ENCODE results near the gene LRRK1. TPM values are rescaled to one million over a fixed set of nuclear protein-coding genes. Genes with fewer than 3 reads are reported as not detected.

The LRRK1 gene
- polyA plus RNA-seq, 2 of the 4 experiments (the other 2 are of a cell fraction) = 12.2 to 17.7 TPM

DNA sequence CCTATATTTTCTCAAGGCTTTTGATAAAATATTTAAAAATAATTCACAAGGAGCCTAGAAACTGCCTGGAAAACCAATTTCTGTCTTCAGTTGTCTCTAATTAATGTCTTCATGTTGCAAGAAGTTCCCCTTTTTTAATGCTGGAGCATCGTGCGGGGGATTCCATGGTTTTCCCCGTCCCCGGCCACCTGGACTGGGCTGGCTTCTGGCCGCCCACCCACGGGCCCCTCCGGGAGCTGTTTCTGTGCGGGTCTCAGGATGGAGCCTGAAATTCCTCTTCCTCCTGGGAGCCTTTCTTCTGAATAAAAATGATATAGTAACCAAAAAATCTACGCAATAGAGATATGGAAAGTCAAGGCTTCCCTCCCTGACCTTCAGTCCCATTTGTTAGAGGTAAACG is 8.1 kb upstream of the LRRK1 start:
- H3K4me2 ChIP-seq = no peak overlapping the region
- H3K4me3 ChIP-seq = no peak overlapping the region
- 93% methylated on average over 10 of the region's 10 CpGs for WGBS (ENCODE audit: missing lambda C conversion rate)
- no peak for FAIRE-seq
- no peak for ATAC-seq
- no peaks in the 10 kb centered on the region for H3K4me1 ChIP-seq
- CTCF ChIA-PET = interaction anchor here (0.9 to 23.2 kb wide), 5 partner anchors 24 to 240 kb away, joined by 3 to 950 read pairs (median 3); no protein-coding TSS in a partner anchor
- no peak for DNase-seq (ENCODE audit: low read depth in 1 of 2, low spot score in 1 of 2)
- H3K9me3 ChIP-seq = peaks cover 26% of the 10 kb centered on the region
- TF ChIP-seq, protein P1, sequence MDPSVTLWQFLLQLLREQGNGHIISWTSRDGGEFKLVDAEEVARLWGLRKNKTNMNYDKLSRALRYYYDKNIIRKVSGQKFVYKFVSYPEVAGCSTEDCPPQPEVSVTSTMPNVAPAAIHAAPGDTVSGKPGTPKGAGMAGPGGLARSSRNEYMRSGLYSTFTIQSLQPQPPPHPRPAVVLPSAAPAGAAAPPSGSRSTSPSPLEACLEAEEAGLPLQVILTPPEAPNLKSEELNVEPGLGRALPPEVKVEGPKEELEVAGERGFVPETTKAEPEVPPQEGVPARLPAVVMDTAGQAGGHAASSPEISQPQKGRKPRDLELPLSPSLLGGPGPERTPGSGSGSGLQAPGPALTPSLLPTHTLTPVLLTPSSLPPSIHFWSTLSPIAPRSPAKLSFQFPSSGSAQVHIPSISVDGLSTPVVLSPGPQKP (IDR thresholded peaks at IDR 0.05; ENCODE audit: low read depth, low read length) = no peak
- TF ChIP-seq, protein P2, sequence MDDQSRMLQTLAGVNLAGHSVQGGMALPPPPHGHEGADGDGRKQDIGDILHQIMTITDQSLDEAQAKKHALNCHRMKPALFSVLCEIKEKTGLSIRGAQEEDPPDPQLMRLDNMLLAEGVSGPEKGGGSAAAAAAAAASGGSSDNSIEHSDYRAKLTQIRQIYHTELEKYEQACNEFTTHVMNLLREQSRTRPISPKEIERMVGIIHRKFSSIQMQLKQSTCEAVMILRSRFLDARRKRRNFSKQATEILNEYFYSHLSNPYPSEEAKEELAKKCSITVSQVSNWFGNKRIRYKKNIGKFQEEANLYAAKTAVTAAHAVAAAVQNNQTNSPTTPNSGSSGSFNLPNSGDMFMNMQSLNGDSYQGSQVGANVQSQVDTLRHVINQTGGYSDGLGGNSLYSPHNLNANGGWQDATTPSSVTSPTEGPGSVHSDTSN (IDR thresholded peaks at IDR 0.05) = no peak
- TF ChIP-seq ZC3H11A (IDR thresholded peaks at IDR 0.05) (no peak), HOXB13 (CRISPR knock-in tag; IDR thresholded peaks at IDR 0.05; ENCODE audit: low read depth) (no peak), RCOR1 (IDR thresholded peaks at IDR 0.05; ENCODE audit: low read depth, low read length) (no peak)
- POLR2A ChIA-PET = no interaction called here
- H3K27ac ChIP-seq = no peak overlapping the region

DNA sequence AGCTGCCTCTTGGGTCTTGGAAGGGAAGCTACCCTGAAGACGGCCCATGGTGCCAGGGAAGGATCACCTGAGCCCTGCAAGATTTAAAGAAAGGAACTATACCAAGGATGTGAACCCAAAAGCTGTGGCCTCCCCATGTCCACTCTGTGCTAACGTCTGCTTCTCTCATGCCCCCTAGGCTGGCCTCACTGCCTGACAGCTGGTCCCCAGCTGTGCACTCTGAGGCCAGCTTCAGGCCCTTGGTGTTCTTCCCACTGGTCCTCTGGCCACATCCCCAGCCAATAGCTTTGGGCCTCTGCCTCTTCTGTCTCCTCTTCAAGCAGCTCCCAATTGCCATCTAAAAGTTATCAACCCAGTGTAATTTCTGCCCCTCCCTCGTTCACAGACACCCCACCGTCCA is 5.2 kb upstream of the LRRK1 start:
- 89% methylated on average over 4 of the region's 4 CpGs for WGBS (ENCODE audit: missing lambda C conversion rate)
- POLR2A ChIA-PET = no interaction called here
- TF ChIP-seq ZFP36 (IDR thresholded peaks at IDR 0.05; ENCODE audit: borderline replicate concordance, partially characterized antibody) = no peak
- TF ChIP-seq NPAS2 (CRISPR knock-in tag; IDR thresholded peaks at IDR 0.05; ENCODE audit: borderline replicate concordance) = no peak
- TF ChIP-seq POLR2AphosphoS2 (conservative IDR thresholded peaks at IDR 0.05; ENCODE audit: low read length) = no peak
- TF ChIP-seq SREBF2 (IDR thresholded peaks at IDR 0.05) = no peak
- no peak for TF ChIP-seq JUNB (IDR thresholded peaks at IDR 0.05)
- H3K4me3 ChIP-seq = no peak overlapping the region
- no peak overlapping the region for H3K27ac ChIP-seq
- no peak for DNase-seq (ENCODE audit: low read depth in 1 of 2, low spot score in 1 of 2)
- peaks cover 26% of the 10 kb centered on the region for H3K9me3 ChIP-seq
- CTCF ChIA-PET = interaction anchor here (1.0 to 23.2 kb wide), 4 partner anchors 34 to 287 kb away, joined by 3 to 950 read pairs (median 4); no protein-coding TSS in a partner anchor
- no peak for ATAC-seq
- H3K4me2 ChIP-seq = no peak overlapping the region
- H3K4me1 ChIP-seq = peaks cover 7% of the 10 kb centered on the region; the same call in 1 of the 3 replicates
- no peak for FAIRE-seq

DNA sequence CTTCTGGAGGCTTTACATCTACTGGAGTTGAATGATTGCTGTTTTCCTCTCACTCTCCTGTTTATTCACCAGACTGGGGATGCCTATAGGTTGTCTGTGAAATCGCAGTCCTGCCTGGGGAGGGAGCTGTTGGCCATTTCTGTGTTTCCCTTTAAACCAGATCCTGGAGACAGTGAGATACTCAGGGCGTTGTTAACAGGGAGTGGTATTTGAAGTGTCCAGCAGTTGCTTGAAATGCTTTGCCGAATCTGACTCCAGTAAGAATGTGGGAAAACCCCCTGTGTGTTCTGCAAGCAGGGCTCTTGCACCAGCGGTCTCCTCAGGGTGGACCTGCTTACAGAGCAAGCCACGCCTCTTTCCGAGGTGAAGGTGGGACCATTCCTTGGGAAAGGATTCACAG is 4.3 kb upstream of the LRRK1 start:
- TF ChIP-seq HEYL (CRISPR knock-in tag; IDR thresholded peaks at IDR 0.05) (no peak), SREBF2 (IDR thresholded peaks at IDR 0.05) (no peak), ZSCAN20 (CRISPR knock-in tag; IDR thresholded peaks at IDR 0.05) (no peak), KDM1A (IDR thresholded peaks at IDR 0.05; ENCODE audit: low read depth) (no peak), ESRRA (IDR thresholded peaks at IDR 0.05; ENCODE audit: borderline replicate concordance, low read length) (no peak), RCOR1 (IDR thresholded peaks at IDR 0.05; ENCODE audit: low read depth, low read length) (no peak), JUN (IDR thresholded peaks at IDR 0.05) (no peak), EHMT2 (IDR thresholded peaks at IDR 0.05; ENCODE audit: low read depth) (no peak), MAFK (IDR thresholded peaks at IDR 0.05; ENCODE audit: partially characterized antibody) (no peak), EHF (CRISPR knock-in tag; IDR thresholded peaks at IDR 0.05) (no peak), RARB (CRISPR knock-in tag; IDR thresholded peaks at IDR 0.05) (no peak), HOXA7 (CRISPR knock-in tag; IDR thresholded peaks at IDR 0.05) (no peak), CEBPB (IDR thresholded peaks at IDR 0.05) (no peak), FOSL2 (IDR thresholded peaks at IDR 0.05) (no peak), FOSL2 (CRISPR knock-in tag; IDR thresholded peaks at IDR 0.05) (no peak), CBX2 (IDR thresholded peaks at IDR 0.05; ENCODE audit: borderline replicate concordance, low read depth) (no peak), CBX8 (IDR thresholded peaks at IDR 0.05) (no peak), TFCP2L1 (CRISPR knock-in tag; IDR thresholded peaks at IDR 0.05) (no peak)
- TF ChIP-seq, protein P3, sequence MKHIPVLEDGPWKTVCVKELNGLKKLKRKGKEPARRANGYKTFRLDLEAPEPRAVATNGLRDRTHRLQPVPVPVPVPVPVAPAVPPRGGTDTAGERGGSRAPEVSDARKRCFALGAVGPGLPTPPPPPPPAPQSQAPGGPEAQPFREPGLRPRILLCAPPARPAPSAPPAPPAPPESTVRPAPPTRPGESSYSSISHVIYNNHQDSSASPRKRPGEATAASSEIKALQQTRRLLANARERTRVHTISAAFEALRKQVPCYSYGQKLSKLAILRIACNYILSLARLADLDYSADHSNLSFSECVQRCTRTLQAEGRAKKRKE (CRISPR knock-in tag; IDR thresholded peaks at IDR 0.05; ENCODE audit: low read depth) = no peak
- TF ChIP-seq, protein P4, sequence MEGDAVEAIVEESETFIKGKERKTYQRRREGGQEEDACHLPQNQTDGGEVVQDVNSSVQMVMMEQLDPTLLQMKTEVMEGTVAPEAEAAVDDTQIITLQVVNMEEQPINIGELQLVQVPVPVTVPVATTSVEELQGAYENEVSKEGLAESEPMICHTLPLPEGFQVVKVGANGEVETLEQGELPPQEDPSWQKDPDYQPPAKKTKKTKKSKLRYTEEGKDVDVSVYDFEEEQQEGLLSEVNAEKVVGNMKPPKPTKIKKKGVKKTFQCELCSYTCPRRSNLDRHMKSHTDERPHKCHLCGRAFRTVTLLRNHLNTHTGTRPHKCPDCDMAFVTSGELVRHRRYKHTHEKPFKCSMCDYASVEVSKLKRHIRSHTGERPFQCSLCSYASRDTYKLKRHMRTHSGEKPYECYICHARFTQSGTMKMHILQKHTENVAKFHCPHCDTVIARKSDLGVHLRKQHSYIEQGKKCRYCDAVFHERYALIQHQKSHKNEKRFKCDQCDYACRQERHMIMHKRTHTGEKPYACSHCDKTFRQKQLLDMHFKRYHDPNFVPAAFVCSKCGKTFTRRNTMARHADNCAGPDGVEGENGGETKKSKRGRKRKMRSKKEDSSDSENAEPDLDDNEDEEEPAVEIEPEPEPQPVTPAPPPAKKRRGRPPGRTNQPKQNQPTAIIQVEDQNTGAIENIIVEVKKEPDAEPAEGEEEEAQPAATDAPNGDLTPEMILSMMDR (IDR thresholded peaks at IDR 0.05) = no peak
- TF ChIP-seq, protein P5, sequence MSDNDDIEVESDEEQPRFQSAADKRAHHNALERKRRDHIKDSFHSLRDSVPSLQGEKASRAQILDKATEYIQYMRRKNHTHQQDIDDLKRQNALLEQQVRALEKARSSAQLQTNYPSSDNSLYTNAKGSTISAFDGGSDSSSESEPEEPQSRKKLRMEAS (IDR thresholded peaks at IDR 0.05) = no peak
- ChIA-PET CTCF (interaction anchor here (1.1 to 23.2 kb wide), 5 partner anchors 12 to 287 kb away, joined by 3 to 950 read pairs (median 28); no protein-coding TSS in a partner anchor), POLR2A (no interaction called here)
- H3K4me3 ChIP-seq = no peak overlapping the region
- DNase-seq (ENCODE audit: low read depth in 1 of 2, low spot score in 1 of 2) (no peak), FAIRE-seq (no peak), ATAC-seq (no peak)
- WGBS (ENCODE audit: missing lambda C conversion rate) = 87% methylated on average over 6 of the region's 6 CpGs
- H3K9me3 ChIP-seq = peaks cover 26% of the 10 kb centered on the region
- peaks cover 7% of the 10 kb centered on the region; the same call in 1 of the 3 replicates for H3K4me1 ChIP-seq
- no peak overlapping the region for H3K27ac ChIP-seq
- H3K4me2 ChIP-seq = no peak overlapping the region

Data from A549 (cell line).